AG04450 (cell line): ENCODE results near the gene OR6C3. TPM values are rescaled to one million over a fixed set of nuclear protein-coding genes. Genes with fewer than 3 reads are reported as not detected.
"Not testable (repeated sequence)": the region's sequence is repeated elsewhere in the genome, so short reads cannot be mapped to it uniquely, and the experiment has no call there.

Source experiments
- CTCF ChIA-PET: fragments of 300-600, 350-600 bp; formaldehyde crosslinking; extraction: SDS; loops from one replicate; lab custom pipeline; 2022; ENCODE audit warnings: antibody characterized with exemption, inconsistent platforms; lab: Charles Lee
- POLR2A ChIA-PET: fragments of 350-600 bp; formaldehyde crosslinking; extraction: SDS; loops from one replicate; lab custom pipeline; 2021; ENCODE audit warnings: antibody characterized with exemption, inconsistent platforms; lab: Yijun Ruan, JAX
- DNase-seq: peaks from one replicate; pipeline ENCODE4 v3.0.0-alpha.2; 2011; ENCODE audit warnings: low read depth, low spot score
- H3K27ac ChIP-seq: one replicate; pipeline ENCODE4 v1.5.1; 2012; ENCODE audit warnings: low read depth, low read length, control low read depth
- H3K27me3 ChIP-seq: one replicate; pipeline ENCODE4 v1.6.0; 2012; ENCODE audit warnings: low read length; ENCODE audit not compliant: control insufficient read depth, insufficient read depth
- H3K4me3 ChIP-seq: 2 replicates; pipeline ENCODE4 v1.5.1; 2011; ENCODE audit warnings: mild to moderate bottlenecking, low read depth, low read length, control low read depth
- H3K9me3 ChIP-seq: 2 replicates; pipeline ENCODE4 v1.5.1; 2012; ENCODE audit warnings: low read length; ENCODE audit not compliant: control insufficient read depth, insufficient read depth
- polyA plus RNA-seq: library from polyadenylated mRNA; depleted of rRNA; stranded (reverse); fragments of >200 nt; gene quantifications from 2 replicates; pipeline ENCODE4 v1.2.3, GENCODE V29; 2011
- TF ChIP-seq, protein P1 (sequence below): IDR thresholded peaks from 2 replicates; pipeline ENCODE4 v1.5.1; 2011; ENCODE audit warnings: low read depth, low read length, control low read depth, inconsistent platforms

OR6C3 gene
- polyA plus RNA-seq, 1 experiment = not detected

DNA sequence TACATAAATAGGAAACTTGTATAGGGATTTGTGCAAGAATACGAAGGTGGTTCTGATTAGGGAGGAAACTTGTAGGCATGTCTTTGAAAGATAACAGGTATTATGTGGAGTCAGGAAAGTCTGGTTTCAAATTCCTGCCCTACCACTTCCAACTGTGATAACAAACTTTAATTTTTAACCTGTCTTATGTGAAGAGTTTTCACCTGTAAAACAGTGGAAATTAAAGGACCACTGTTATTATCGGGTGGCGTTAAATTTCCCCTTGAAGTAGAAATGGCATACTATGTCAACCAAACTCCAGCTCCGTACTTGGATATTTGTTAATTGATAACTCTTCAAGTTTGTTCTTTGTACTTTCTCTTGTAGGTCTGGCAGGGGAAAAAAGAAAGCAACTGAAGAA, 10.3 kb upstream of the OR6C3 start:
- ChIA-PET POLR2A (no interaction called here), CTCF (no interaction called here)
- TF ChIP-seq, protein P1, sequence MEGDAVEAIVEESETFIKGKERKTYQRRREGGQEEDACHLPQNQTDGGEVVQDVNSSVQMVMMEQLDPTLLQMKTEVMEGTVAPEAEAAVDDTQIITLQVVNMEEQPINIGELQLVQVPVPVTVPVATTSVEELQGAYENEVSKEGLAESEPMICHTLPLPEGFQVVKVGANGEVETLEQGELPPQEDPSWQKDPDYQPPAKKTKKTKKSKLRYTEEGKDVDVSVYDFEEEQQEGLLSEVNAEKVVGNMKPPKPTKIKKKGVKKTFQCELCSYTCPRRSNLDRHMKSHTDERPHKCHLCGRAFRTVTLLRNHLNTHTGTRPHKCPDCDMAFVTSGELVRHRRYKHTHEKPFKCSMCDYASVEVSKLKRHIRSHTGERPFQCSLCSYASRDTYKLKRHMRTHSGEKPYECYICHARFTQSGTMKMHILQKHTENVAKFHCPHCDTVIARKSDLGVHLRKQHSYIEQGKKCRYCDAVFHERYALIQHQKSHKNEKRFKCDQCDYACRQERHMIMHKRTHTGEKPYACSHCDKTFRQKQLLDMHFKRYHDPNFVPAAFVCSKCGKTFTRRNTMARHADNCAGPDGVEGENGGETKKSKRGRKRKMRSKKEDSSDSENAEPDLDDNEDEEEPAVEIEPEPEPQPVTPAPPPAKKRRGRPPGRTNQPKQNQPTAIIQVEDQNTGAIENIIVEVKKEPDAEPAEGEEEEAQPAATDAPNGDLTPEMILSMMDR = no peak

DNA sequence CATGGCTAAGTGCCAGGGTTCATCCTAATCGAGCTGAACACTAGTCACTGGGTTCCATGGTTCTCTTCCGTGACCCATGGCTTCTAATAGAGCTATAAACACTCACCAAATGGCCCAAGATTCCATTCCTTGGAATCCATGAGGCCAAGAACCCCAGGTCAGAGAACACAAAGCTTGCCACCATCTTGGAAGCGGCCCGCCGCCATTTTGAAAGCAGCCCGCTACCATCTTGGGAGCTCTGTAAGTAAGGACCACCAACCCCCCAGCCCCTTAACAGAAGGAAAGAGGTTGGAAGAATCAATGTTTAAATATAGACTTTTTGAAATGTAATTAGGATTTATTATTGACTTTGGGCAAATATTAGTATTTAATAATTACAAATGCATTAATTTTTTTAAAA, 4.7 kb upstream of the OR6C3 start:
- POLR2A ChIA-PET, H3K9me3 ChIP-seq, H3K27me3 ChIP-seq, DNase-seq, H3K27ac ChIP-seq, H3K4me3 ChIP-seq, CTCF ChIA-PET: not testable (repeated sequence)

More for the DNA sequence above, 10.3 kb upstream of the OR6C3 start:
- no peak for DNase-seq
- no peaks in the 10 kb centered on the region for H3K9me3 ChIP-seq
- H3K27ac ChIP-seq = no peak overlapping the region
- H3K27me3 ChIP-seq = no peaks in the 10 kb centered on the region
- no peak overlapping the region for H3K4me3 ChIP-seq

DNA sequence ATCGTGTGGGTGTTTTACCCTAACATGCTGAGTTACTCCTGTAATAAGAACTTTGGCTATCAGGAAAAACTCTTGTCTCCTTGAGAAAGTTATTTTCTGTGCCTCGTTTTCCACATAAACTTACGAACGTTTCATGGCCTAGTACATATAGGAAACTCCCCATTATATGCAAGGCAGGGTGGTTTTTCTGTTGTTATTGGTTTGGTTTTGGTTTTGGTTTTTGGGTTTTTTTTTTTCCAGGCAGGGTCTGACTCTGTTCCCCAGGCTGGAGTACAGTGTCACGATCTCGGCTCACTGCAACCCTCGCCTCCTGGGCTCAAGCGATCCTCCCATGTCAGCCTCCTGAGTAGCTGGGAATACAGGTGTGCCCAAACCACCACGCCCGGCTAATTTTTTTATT, 5.5 kb downstream of the OR6C3 start:
- POLR2A ChIA-PET = no interaction called here
- CTCF ChIA-PET = no interaction called here
- Histone ChIP-seq H3K27me3 (no peaks in the 10 kb centered on the region), H3K27ac (no peak overlapping the region), H3K9me3 (no peaks in the 10 kb centered on the region), H3K4me3 (no peak overlapping the region)
- DNase-seq = no peak
- TF ChIP-seq, protein P1 = no peak

DNA sequence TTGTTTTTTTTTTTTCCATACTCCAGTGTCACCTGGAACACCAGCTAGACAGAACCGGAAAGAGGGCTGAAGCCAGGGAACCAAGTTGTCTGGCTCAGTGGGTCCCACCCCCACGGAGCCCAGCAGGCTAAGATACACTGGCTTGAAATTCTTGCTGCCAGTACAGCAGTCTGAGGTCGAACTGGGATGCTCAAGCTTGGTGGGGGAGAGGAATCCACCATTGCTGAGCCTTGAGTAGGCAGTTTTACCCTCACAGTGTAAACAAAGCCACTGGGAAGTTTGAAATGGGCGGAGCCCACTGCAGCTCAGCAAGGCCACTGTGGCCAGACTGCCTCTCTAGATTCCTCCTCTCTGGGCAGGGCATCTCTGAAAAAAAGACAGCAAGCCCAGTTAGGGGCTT, 24.8 kb downstream of the OR6C3 start:
- H3K27ac ChIP-seq, H3K27me3 ChIP-seq, DNase-seq, CTCF ChIA-PET, H3K4me3 ChIP-seq, POLR2A ChIA-PET, H3K9me3 ChIP-seq: not testable (repeated sequence)

DNA sequence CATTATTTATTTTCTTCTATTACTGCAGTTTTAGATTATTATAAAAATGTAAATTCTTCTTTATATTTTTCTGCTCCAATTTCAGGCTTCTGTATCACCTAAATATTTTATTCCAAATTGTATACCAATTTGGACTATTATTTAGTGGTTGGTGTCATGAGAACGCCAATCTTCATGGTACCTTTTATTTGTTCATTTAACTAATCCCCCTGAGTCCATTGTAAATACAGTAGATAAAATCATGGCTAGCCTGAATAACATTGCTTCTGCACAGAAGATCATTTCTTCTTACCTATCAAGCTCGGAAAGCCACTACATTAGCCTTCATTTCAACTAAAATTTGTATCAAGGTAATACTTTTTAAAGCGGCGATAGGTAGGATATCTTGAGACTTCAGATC, 32.1 kb downstream of the OR6C3 start, which contains the start of gene OR6C75:
Gene OR6C75 (plus strand): TSS at position 301 of the 400 bp plus-strand sequence. CDS start 2,136 bp downstream, outside the sequence.
- ChIA-PET POLR2A (no interaction called here), CTCF (no interaction called here)
- H3K9me3 ChIP-seq = no peaks in the 10 kb centered on the region
- H3K4me3 ChIP-seq = no peak within 1 kb of the TSS
- TF ChIP-seq, protein P1 = no peak
- H3K27ac ChIP-seq = no peak within 1 kb of the TSS
- no peaks in the 10 kb centered on the region for H3K27me3 ChIP-seq
- no peak for DNase-seq

DNA sequence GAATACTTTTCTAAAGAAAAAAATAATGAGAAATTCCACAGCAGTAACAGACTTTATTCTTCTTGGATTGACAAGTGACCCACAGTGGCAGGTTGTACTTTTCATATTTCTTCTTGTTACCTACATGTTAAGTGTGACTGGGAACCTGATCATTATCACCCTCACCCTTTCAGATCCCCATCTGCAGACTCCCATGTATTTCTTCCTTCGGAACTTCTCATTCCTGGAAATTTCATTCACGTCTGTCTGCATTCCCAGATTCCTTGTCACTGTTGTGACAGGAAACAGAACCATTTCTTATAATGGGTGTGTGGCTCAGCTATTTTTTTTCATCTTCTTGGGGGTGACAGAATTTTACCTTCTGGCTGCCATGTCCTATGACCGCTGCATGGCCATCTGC, 34.5 kb downstream of the OR6C3 start:
- H3K27me3 ChIP-seq = no peaks in the 10 kb centered on the region
- CTCF ChIA-PET = no interaction called here
- no peak for DNase-seq
- no peaks in the 10 kb centered on the region for H3K9me3 ChIP-seq
- H3K4me3 ChIP-seq = no peak overlapping the region
- POLR2A ChIA-PET = no interaction called here
- TF ChIP-seq, protein P1 = no peak
- H3K27ac ChIP-seq = no peak overlapping the region
